OCI-LY7 (cell line): ENCODE data around the gene DAND5. TPM values are rescaled to one million over a fixed set of nuclear protein-coding genes. Genes with fewer than 3 reads are reported as not detected.

ENCODE experiments used
- BruUV-seq: library from RNA; stranded (reverse); fragments of 400-500 nt; replicated peaks from 2 replicates; lab custom pipeline; 2021; lab: Mats Ljungman, UMichigan
- CTCF ChIA-PET: fragments of 300-600 bp; sonication (Branson Sonifier 250); formaldehyde crosslinking; loops from one replicate; lab custom pipeline; 2022; ENCODE audit warnings: antibody characterized with exemption; ENCODE audit not compliant: unreplicated experiment; lab: Charles Lee
- POLR2A ChIA-PET: fragments of 300-600 bp; sonication (Branson Sonifier 250); formaldehyde crosslinking; loops from one replicate; lab custom pipeline; 2022; ENCODE audit warnings: antibody characterized with exemption; lab: Charles Lee
- DNase-seq: peaks from one replicate; pipeline ENCODE4 v3.0.0-alpha.2; 2015; ENCODE audit warnings: low spot score
- H2AFZ ChIP-seq: fragments of 200-600 bp; sonication (generic), shearing (Covaris generic); 2 replicates; pipeline ENCODE4 v1.6.1; 2014; ENCODE audit warnings: mild to moderate bottlenecking, antibody characterized with exemption, low read length, moderate library complexity
- H3K27ac ChIP-seq: fragments of 200-600 bp; sonication (generic); 2 replicates; pipeline ENCODE4 v1.5.1; 2014; ENCODE audit warnings: mixed run types, low read depth, mild to moderate bottlenecking, moderate library complexity, low read length, inconsistent platforms; ENCODE audit not compliant: poor library complexity, severe bottlenecking
- H3K36me3 ChIP-seq: fragments of 200-600 bp; sonication (generic); 2 replicates; pipeline ENCODE4 v1.6.1; 2014; ENCODE audit warnings: mild to moderate bottlenecking, antibody characterized with exemption, low read length, moderate library complexity, mixed read lengths; ENCODE audit not compliant: insufficient read depth
- H3K4me1 ChIP-seq: fragments of 200-600 bp; sonication (generic); 2 replicates; pipeline ENCODE4 v1.5.1; 2014; ENCODE audit warnings: mild to moderate bottlenecking, low read length; ENCODE audit not compliant: insufficient read depth, poor library complexity, severe bottlenecking
- H3K4me2 ChIP-seq: fragments of 200-600 bp; sonication (generic); 2 replicates; pipeline ENCODE4 v1.6.1; 2014; ENCODE audit warnings: mild to moderate bottlenecking, low read length
- H3K4me3 ChIP-seq: fragments of 200-600 bp; sonication (generic); 2 replicates; pipeline ENCODE4 v1.5.1; 2014; ENCODE audit warnings: mild to moderate bottlenecking, low read depth, low read length; ENCODE audit not compliant: poor library complexity, severe bottlenecking
- H3K79me2 ChIP-seq: fragments of 200-600 bp; sonication (generic); 2 replicates; pipeline ENCODE4 v1.6.1; 2016; ENCODE audit warnings: low read depth, mild to moderate bottlenecking, low read length, moderate library complexity, mixed read lengths; ENCODE audit not compliant: insufficient read depth
- H3K9me2 ChIP-seq: fragments of 200-600 bp; sonication (generic); 2 replicates; pipeline ENCODE4 v1.6.1; 2016; ENCODE audit warnings: mild to moderate bottlenecking, low read length, mixed read lengths; ENCODE audit not compliant: insufficient read depth
- H3K9me3 ChIP-seq: fragments of 200-600 bp; sonication (generic); 2 replicates; pipeline ENCODE4 v1.6.1; 2014; ENCODE audit warnings: mild to moderate bottlenecking, mixed run types, low read length, mixed read lengths
- H4K20me1 ChIP-seq: fragments of 200-600 bp; sonication (generic); 2 replicates; pipeline ENCODE4 v1.6.1; 2014; ENCODE audit warnings: mild to moderate bottlenecking, antibody characterized with exemption, low read length, moderate library complexity, mixed read lengths; ENCODE audit not compliant: insufficient read depth
- EZH2phosphoT487 ChIP-seq: fragments of 200-600 bp; sonication (generic); IDR thresholded peaks from 2 replicates; pipeline ENCODE4 v1.6.1; 2018; ENCODE audit warnings: low read depth, borderline replicate concordance, mild to moderate bottlenecking, mixed run types, antibody characterized with exemption, low read length, moderate library complexity, mixed read lengths
- intact Hi-C: fragments of 100-400 bp; cut with micrococcal nuclease; formaldehyde crosslinking; loops from one replicate; pipeline ENCODE4 v1.10.0; 2022; ENCODE audit not compliant: unreplicated experiment
- microRNA-seq: library from miRNA; unstranded; fragments of <30 nt; microRNA quantifications from one replicate; pipeline ENCODE4 v1.2.0, GENCODE V29; 2022; ENCODE audit warnings: borderline replicate concordance
- small RNA-seq: library from RNA; depleted of rRNA; stranded (forward); fragments of <200 nt; gene quantifications from one replicate; pipeline ENCODE3, GENCODE V24; 2014
- total RNA-seq, 2 experiments: library from RNA; depleted of rRNA in 1 of 2; stranded (reverse); fragments of >200 nt in 1 of 2; shearing (Covaris generic) in 1 of 2; gene quantifications; 2 replicates each; pipeline ENCODE4 v1.2.3, GENCODE V29; 2014 to 2022
- TF ChIP-seq, protein P1 (sequence below): fragments of 200-600 bp; sonication (generic); conservative IDR thresholded peaks from 2 replicates; pipeline ENCODE4 v1.5.1; 2014; ENCODE audit warnings: mild to moderate bottlenecking, antibody characterized with exemption, low read length, moderate library complexity, mixed read lengths

DAND5 gene
- total RNA-seq, 2 experiments from 2014 or later: 0.06 to 0.84 TPM

DNA sequence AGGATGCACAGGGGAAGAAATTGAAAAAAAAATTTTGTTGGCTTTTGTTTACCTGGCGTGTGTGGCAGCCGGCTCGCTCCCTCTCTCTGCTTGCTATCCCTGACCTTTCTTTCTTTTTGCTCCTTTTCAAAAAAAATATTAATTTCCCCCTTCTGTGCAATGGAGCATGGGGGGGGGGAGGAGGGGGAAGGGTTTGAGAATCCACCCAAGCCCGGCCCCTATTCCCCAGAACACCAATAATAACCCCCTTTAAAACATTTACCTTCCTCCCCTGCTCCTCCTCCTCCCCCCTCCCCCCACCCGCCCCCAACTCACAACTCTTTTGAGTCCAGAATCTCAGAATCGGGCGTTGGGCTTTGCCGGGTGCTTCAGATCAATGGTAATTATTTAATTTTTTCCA lies 54.3 kb downstream of the DAND5 start:
- Histone ChIP-seq H3K27ac (no peak overlapping the region), H4K20me1 (no peaks in the 10 kb centered on the region), H3K4me2 (peak overlapping the region; percentile 40; the same call in 1 of the 2 replicates), H3K9me2 (no peaks in the 10 kb centered on the region), H3K79me2 (no peaks in the 10 kb centered on the region), H3K4me3 (no peak overlapping the region), H3K9me3 (no peaks in the 10 kb centered on the region), H3K4me1 (no peaks in the 10 kb centered on the region), H2AFZ (no peak overlapping the region), H3K36me3 (no peaks in the 10 kb centered on the region)
- POLR2A ChIA-PET: interaction anchor here (0.6 kb wide), 1 partner anchor 62 kb away, joined by 7 read pairs; no protein-coding TSS in a partner anchor
- intact Hi-C loops: no loop called here
- no peak for DNase-seq
- CTCF ChIA-PET: no interaction called here
- BruUV-seq: no TSS peak
- TF ChIP-seq EZH2phosphoT487: no peak
- TF ChIP-seq, protein P1, sequence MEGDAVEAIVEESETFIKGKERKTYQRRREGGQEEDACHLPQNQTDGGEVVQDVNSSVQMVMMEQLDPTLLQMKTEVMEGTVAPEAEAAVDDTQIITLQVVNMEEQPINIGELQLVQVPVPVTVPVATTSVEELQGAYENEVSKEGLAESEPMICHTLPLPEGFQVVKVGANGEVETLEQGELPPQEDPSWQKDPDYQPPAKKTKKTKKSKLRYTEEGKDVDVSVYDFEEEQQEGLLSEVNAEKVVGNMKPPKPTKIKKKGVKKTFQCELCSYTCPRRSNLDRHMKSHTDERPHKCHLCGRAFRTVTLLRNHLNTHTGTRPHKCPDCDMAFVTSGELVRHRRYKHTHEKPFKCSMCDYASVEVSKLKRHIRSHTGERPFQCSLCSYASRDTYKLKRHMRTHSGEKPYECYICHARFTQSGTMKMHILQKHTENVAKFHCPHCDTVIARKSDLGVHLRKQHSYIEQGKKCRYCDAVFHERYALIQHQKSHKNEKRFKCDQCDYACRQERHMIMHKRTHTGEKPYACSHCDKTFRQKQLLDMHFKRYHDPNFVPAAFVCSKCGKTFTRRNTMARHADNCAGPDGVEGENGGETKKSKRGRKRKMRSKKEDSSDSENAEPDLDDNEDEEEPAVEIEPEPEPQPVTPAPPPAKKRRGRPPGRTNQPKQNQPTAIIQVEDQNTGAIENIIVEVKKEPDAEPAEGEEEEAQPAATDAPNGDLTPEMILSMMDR: no peak

Small RNA genes within 50 kb of the gene (microRNA-seq; reads per million reads assigned to microRNA genes)
- not detected for gene MIR5695
- gene MIR6515: 4.5 reads per million

Small RNA genes within 50 kb of the gene (small RNA-seq; reads per million reads assigned to genes)
- gene MIR5695 (not detected), gene MIR6515 (0.52 reads per million, percentile 7 among the genes with 10 or more reads in this experiment)

Other genes starting within 250 kb of the DAND5 start
- gene TNPO2, start 245.6 kb upstream of the DAND5 start, total RNA-seq (2014; rRNA removed; shearing (Covaris generic)): 42.6 and 47.3 TPM in 2 replicates
- gene TNPO2, start 245.6 kb upstream of the DAND5 start, total RNA-seq (2022): 112 and 120 TPM in 2 replicates
- 322 and 336 TPM in 2 replicates for gene TRIR, start 234.9 kb upstream of the DAND5 start, total RNA-seq (2014; rRNA removed; shearing (Covaris generic))
- gene TRIR, start 234.9 kb upstream of the DAND5 start, total RNA-seq (2022): 211 and 219 TPM in 2 replicates
- gene GET3, start 232.1 kb upstream of the DAND5 start, total RNA-seq (2014; rRNA removed; shearing (Covaris generic)): 40.5 and 48.8 TPM in 2 replicates
- gene GET3, start 232.1 kb upstream of the DAND5 start, total RNA-seq (2022): 29.1 and 34.3 TPM in 2 replicates
- gene BEST2, start 217.8 kb upstream of the DAND5 start, total RNA-seq (2014; rRNA removed; shearing (Covaris generic)): 0.10 TPM in 1 of 2 replicates, not detected in the other
- gene BEST2, start 217.8 kb upstream of the DAND5 start, total RNA-seq (2022): not detected in 2 replicates
- 7.4 and 9.1 TPM in 2 replicates for gene HOOK2, start 194.0 kb upstream of the DAND5 start, total RNA-seq (2014; rRNA removed; shearing (Covaris generic))
- 28.8 and 29.4 TPM in 2 replicates for gene HOOK2, start 194.0 kb upstream of the DAND5 start, total RNA-seq (2022)
- 43.7 and 45.5 TPM in 2 replicates for gene JUNB, start 178.1 kb upstream of the DAND5 start, total RNA-seq (2014; rRNA removed; shearing (Covaris generic))
- gene JUNB, start 178.1 kb upstream of the DAND5 start, total RNA-seq (2022): 31.8 TPM in 2 replicates
- 344 and 399 TPM in 2 replicates for gene PRDX2, start 167.8 kb upstream of the DAND5 start, total RNA-seq (2014; rRNA removed; shearing (Covaris generic))
- gene PRDX2, start 167.8 kb upstream of the DAND5 start, total RNA-seq (2022): 345 and 357 TPM in 2 replicates
- gene THSD8, start 167.5 kb upstream of the DAND5 start, total RNA-seq (2014; rRNA removed; shearing (Covaris generic)): not detected in 2 replicates
- 42.7 and 42.8 TPM in 2 replicates for gene THSD8, start 167.5 kb upstream of the DAND5 start, total RNA-seq (2022)
- 115 and 130 TPM in 2 replicates for gene RNASEH2A, start 163.0 kb upstream of the DAND5 start, total RNA-seq (2014; rRNA removed; shearing (Covaris generic))
- gene RNASEH2A, start 163.0 kb upstream of the DAND5 start, total RNA-seq (2022): 86.0 and 90.5 TPM in 2 replicates
- not detected in 2 replicates for gene RTBDN, start 135.0 kb upstream of the DAND5 start, total RNA-seq (2014; rRNA removed; shearing (Covaris generic))
- 0.94 and 1.2 TPM in 2 replicates for gene RTBDN, start 135.0 kb upstream of the DAND5 start, total RNA-seq (2022)
- gene MAST1, start 131.1 kb upstream of the DAND5 start, total RNA-seq (2014; rRNA removed; shearing (Covaris generic)): 5.5 and 9.1 TPM in 2 replicates
- gene MAST1, start 131.1 kb upstream of the DAND5 start, total RNA-seq (2022): 21.1 and 23.4 TPM in 2 replicates
- gene DNASE2, start 88.1 kb upstream of the DAND5 start, total RNA-seq (2014; rRNA removed; shearing (Covaris generic)): 28.3 and 32.4 TPM in 2 replicates
- gene DNASE2, start 88.1 kb upstream of the DAND5 start, total RNA-seq (2022): 32.8 and 33.7 TPM in 2 replicates
- 0.16 and 0.28 TPM in 2 replicates for gene KLF1, start 82.4 kb upstream of the DAND5 start, total RNA-seq (2014; rRNA removed; shearing (Covaris generic))
- not detected in 2 replicates for gene KLF1, start 82.4 kb upstream of the DAND5 start, total RNA-seq (2022)
- 31.5 and 40.7 TPM in 2 replicates for gene GCDH, start 78.4 kb upstream of the DAND5 start, total RNA-seq (2014; rRNA removed; shearing (Covaris generic))
- 43.8 and 48.7 TPM in 2 replicates for gene GCDH, start 78.4 kb upstream of the DAND5 start, total RNA-seq (2022)
- gene SYCE2, start 50.3 kb upstream of the DAND5 start, total RNA-seq (2014; rRNA removed; shearing (Covaris generic)): 6.8 and 8.7 TPM in 2 replicates
- 13.8 and 14.5 TPM in 2 replicates for gene SYCE2, start 50.3 kb upstream of the DAND5 start, total RNA-seq (2022)
- gene FARSA, start 35.9 kb upstream of the DAND5 start, total RNA-seq (2014; rRNA removed; shearing (Covaris generic)): 96.1 and 135 TPM in 2 replicates
- 90.7 and 117 TPM in 2 replicates for gene FARSA, start 35.9 kb upstream of the DAND5 start, total RNA-seq (2022)
- 1,039 and 1,069 TPM in 2 replicates for gene CALR, start 31.0 kb upstream of the DAND5 start, total RNA-seq (2014; rRNA removed; shearing (Covaris generic))
- gene CALR, start 31.0 kb upstream of the DAND5 start, total RNA-seq (2022): 398 and 581 TPM in 2 replicates
- 237 and 243 TPM in 2 replicates for gene RAD23A, start 23.7 kb upstream of the DAND5 start, total RNA-seq (2014; rRNA removed; shearing (Covaris generic))
- 171 and 183 TPM in 2 replicates for gene RAD23A, start 23.7 kb upstream of the DAND5 start, total RNA-seq (2022)
- gene GADD45GIP1, start 12.4 kb upstream of the DAND5 start, total RNA-seq (2014; rRNA removed; shearing (Covaris generic)): 29.5 and 43.0 TPM in 2 replicates
- gene GADD45GIP1, start 12.4 kb upstream of the DAND5 start, total RNA-seq (2022): 24.7 and 32.4 TPM in 2 replicates
- 0.03 and 0.16 TPM in 2 replicates for gene NFIX, start 25.9 kb downstream of the DAND5 start, total RNA-seq (2014; rRNA removed; shearing (Covaris generic))
- gene NFIX, start 25.9 kb downstream of the DAND5 start, total RNA-seq (2022): 0.68 and 0.72 TPM in 2 replicates
- 66.8 and 75.5 TPM in 2 replicates for gene LYL1, start 133.3 kb downstream of the DAND5 start, total RNA-seq (2014; rRNA removed; shearing (Covaris generic))
- gene LYL1, start 133.3 kb downstream of the DAND5 start, total RNA-seq (2022): 70.4 and 72.5 TPM in 2 replicates
- gene TRMT1, start 147.2 kb downstream of the DAND5 start, total RNA-seq (2014; rRNA removed; shearing (Covaris generic)): 39.2 and 56.8 TPM in 2 replicates
- gene TRMT1, start 147.2 kb downstream of the DAND5 start, total RNA-seq (2022): 38.2 and 50.4 TPM in 2 replicates
- gene NACC1, start 148.7 kb downstream of the DAND5 start, total RNA-seq (2014; rRNA removed; shearing (Covaris generic)): 46.5 and 56.3 TPM in 2 replicates
- gene NACC1, start 148.7 kb downstream of the DAND5 start, total RNA-seq (2022): 40.4 and 52.9 TPM in 2 replicates
- gene STX10, start 180.8 kb downstream of the DAND5 start, total RNA-seq (2014; rRNA removed; shearing (Covaris generic)): 67.8 and 91.7 TPM in 2 replicates
- gene STX10, start 180.8 kb downstream of the DAND5 start, total RNA-seq (2022): 41.6 and 45.4 TPM in 2 replicates
- 61.6 and 64.3 TPM in 2 replicates for gene IER2, start 180.8 kb downstream of the DAND5 start, total RNA-seq (2014; rRNA removed; shearing (Covaris generic))
- gene IER2, start 180.8 kb downstream of the DAND5 start, total RNA-seq (2022): 79.5 and 89.0 TPM in 2 replicates